GM21367 (cell line): ENCODE measurements around the gene NAA80.

Experiments used
- ATAC-seq: cut with Tn5 transposase; IDR thresholded peaks from one replicate; pipeline ENCODE4 v1.9.1; 2021; ENCODE audit not compliant: unreplicated experiment

The NAA80 gene

GRCh38 chr3:50330330-50330729 lies 31.1 kb upstream of the NAA80 start:
- ATAC-seq: no peak

- ATAC-seq: peak; percentile 66
Measured at GRCh38 chr3:50327943-50328691, 28.9 kb upstream of the NAA80 start, which contains the start of gene TUSC2. TSS of gene TUSC2 (minus strand) at chr3:50328223. CDS start at chr3:50328099, 124 bp downstream.

- ATAC-seq: no peak
Measured at GRCh38 chr3:50327129-50327528, 27.9 kb upstream of the NAA80 start.

- no peak for ATAC-seq
Measured at GRCh38 chr3:50326182-50326541, 27.0 kb upstream of the NAA80 start.

- no peak for ATAC-seq
Measured at GRCh38 chr3:50325497-50326181, 26.4 kb upstream of the NAA80 start.

GRCh38 chr3:50325113-50325480 lies 25.9 kb upstream of the NAA80 start:
- ATAC-seq: no peak

GRCh38 chr3:50324351-50325112 lies 25.3 kb upstream of the NAA80 start:
- ATAC-seq: no peak

GRCh38 chr3:50323614-50324199 lies 24.5 kb upstream of the NAA80 start:
- no peak for ATAC-seq

GRCh38 chr3:50323092-50323600 lies 23.9 kb upstream of the NAA80 start:
- no peak for ATAC-seq

GRCh38 chr3:50322386-50323091 lies 23.3 kb upstream of the NAA80 start, which contains the start of gene HYAL2:
TSS of gene HYAL2 (minus strand) at chr3:50322745. CDS start at chr3:50320489, 2,256 bp downstream.
- no peak for ATAC-seq

GRCh38 chr3:50322115-50322385 lies 22.8 kb upstream of the NAA80 start:
- no peak for ATAC-seq

GRCh38 chr3:50321336-50322114 lies 22.3 kb upstream of the NAA80 start:
- peak; percentile 67 for ATAC-seq

- peak; percentile 25 for ATAC-seq
Measured at GRCh38 chr3:50320853-50321335, 21.7 kb upstream of the NAA80 start.

GRCh38 chr3:50319894-50320625 lies 20.9 kb upstream of the NAA80 start:
- ATAC-seq: no peak

- ATAC-seq: no peak
Measured at GRCh38 chr3:50319181-50319893, 20.1 kb upstream of the NAA80 start.

GRCh38 chr3:50318615-50319014 lies 19.4 kb upstream of the NAA80 start:
- no peak for ATAC-seq

- no peak for ATAC-seq
Measured at GRCh38 chr3:50318163-50318562, 19.0 kb upstream of the NAA80 start.

GRCh38 chr3:50317300-50317699 lies 18.1 kb upstream of the NAA80 start:
- no peak for ATAC-seq
